WTC11 (cell line): ENCODE data around the gene SYS1. TPM values are rescaled to one million over a fixed set of nuclear protein-coding genes. Genes with fewer than 3 reads are reported as not detected.
A peak's percentile ranks its signal among the peaks of the same experiment; 100 is the strongest.

ENCODE experiments used
- ATAC-seq: fragments of 200-7000 bp; cut with Tn5 transposase; 2 replicates; pipeline ENCODE4 v1.10.0; 2021; ENCODE audit warnings: mild to moderate bottlenecking, moderate library complexity
- CTCF ChIA-PET: fragments of 300-600 bp; sonication (Branson Sonifier 250); formaldehyde crosslinking; loops from one replicate; lab custom pipeline; 2021; ENCODE audit warnings: antibody characterized with exemption; lab: Charles Lee
- POLR2A ChIA-PET: fragments of 350-600 bp; sonication (Branson Sonifier 250); formaldehyde crosslinking; loops from one replicate; lab custom pipeline; 2021; ENCODE audit warnings: antibody characterized with exemption; lab: Charles Lee
- DNase-seq: peaks from one replicate; pipeline ENCODE4 v3.0.0; 2021; ENCODE audit warnings: low spot score
- H3K27ac Mint-ChIP-seq: 2 replicates; pipeline ENCODE4 v1.8.0; 2021; ENCODE audit warnings: mixed read lengths
- H3K27me3 Mint-ChIP-seq: 2 replicates; pipeline ENCODE4 v1.8.0; 2021; ENCODE audit warnings: low read depth, mild to moderate bottlenecking, moderate library complexity, mixed read lengths
- H3K36me3 Mint-ChIP-seq: 2 replicates; pipeline ENCODE4 v1.8.0; 2021; ENCODE audit warnings: mixed read lengths
- H3K4me1 Mint-ChIP-seq: 2 replicates; pipeline ENCODE4 v1.8.0; 2022; ENCODE audit warnings: mixed read lengths
- H3K4me3 Mint-ChIP-seq: 2 replicates; pipeline ENCODE4 v1.8.0; 2021; ENCODE audit warnings: mild to moderate bottlenecking, moderate library complexity, mixed read lengths
- H3K9me3 Mint-ChIP-seq: 2 replicates; pipeline ENCODE4 v1.8.0; 2021; ENCODE audit warnings: mixed read lengths
- ATF6 ChIP-seq: sonication (generic); formaldehyde crosslinking; IDR thresholded peaks from 2 replicates; pipeline ENCODE4 v1.8.1; 2023; ENCODE audit warnings: mild to moderate bottlenecking, missing genetic modification reagents
- CBFB ChIP-seq: sonication (generic); formaldehyde crosslinking; IDR thresholded peaks from 2 replicates; pipeline ENCODE4 v1.8.1; 2022; ENCODE audit warnings: mild to moderate bottlenecking, low read depth, missing genetic modification reagents
- FOXJ3 ChIP-seq: sonication (generic); formaldehyde crosslinking; IDR thresholded peaks from 2 replicates; pipeline ENCODE4 v1.9.0; 2021; ENCODE audit warnings: missing genetic modification reagents, mild to moderate bottlenecking, borderline replicate concordance
- GRHL2 ChIP-seq: fragments of 250-450 bp; sonication (Bioruptor Pico); IDR thresholded peaks from 2 replicates; pipeline ENCODE4 v1.8.0; 2022; ENCODE audit warnings: mild to moderate bottlenecking, moderate library complexity; ENCODE audit not compliant: insufficient replicate concordance, severe bottlenecking
- JUN ChIP-seq: sonication (generic); formaldehyde crosslinking; IDR thresholded peaks from 2 replicates; pipeline ENCODE4 v1.8.0; 2023; ENCODE audit warnings: mild to moderate bottlenecking, missing genetic modification reagents
- NFE2L1 ChIP-seq: sonication (generic); formaldehyde crosslinking; IDR thresholded peaks from 2 replicates; pipeline ENCODE4 v1.8.1; 2023; ENCODE audit warnings: missing genetic modification reagents
- RELA ChIP-seq: sonication (generic); formaldehyde crosslinking; IDR thresholded peaks from 2 replicates; pipeline ENCODE4 v1.8.1; 2022; ENCODE audit warnings: missing genetic modification reagents, mild to moderate bottlenecking, borderline replicate concordance
- SMAD4 ChIP-seq: sonication (generic); formaldehyde crosslinking; IDR thresholded peaks from 2 replicates; pipeline ENCODE4 v1.8.0; 2022; ENCODE audit warnings: mild to moderate bottlenecking, missing genetic modification reagents
- SP1 ChIP-seq: sonication (generic); formaldehyde crosslinking; conservative IDR thresholded peaks from 2 replicates; pipeline ENCODE4 v1.8.1; 2022; ENCODE audit warnings: missing genetic modification reagents
- TCF7 ChIP-seq: sonication (generic); formaldehyde crosslinking; IDR thresholded peaks from 2 replicates; pipeline ENCODE4 v1.8.0; 2022; ENCODE audit warnings: mild to moderate bottlenecking, low read depth, missing genetic modification reagents, moderate library complexity
- ZBTB21 ChIP-seq: sonication (generic); formaldehyde crosslinking; IDR thresholded peaks from 2 replicates; pipeline ENCODE4 v1.8.1; 2023; ENCODE audit warnings: mild to moderate bottlenecking, missing genetic modification reagents, borderline replicate concordance
- ZNF121 ChIP-seq: sonication (generic); formaldehyde crosslinking; IDR thresholded peaks from 2 replicates; pipeline ENCODE4 v1.8.0; 2023; ENCODE audit warnings: missing genetic modification reagents
- ZNF425 ChIP-seq: fragments of 250-450 bp; sonication (Bioruptor Pico); conservative IDR thresholded peaks from 2 replicates; pipeline ENCODE4 v1.9.0; 2021; ENCODE audit warnings: mild to moderate bottlenecking
- ZNF512 ChIP-seq: sonication (generic); formaldehyde crosslinking; IDR thresholded peaks from 2 replicates; pipeline ENCODE4 v1.8.1; 2022; ENCODE audit warnings: missing genetic modification reagents, borderline replicate concordance
- total RNA-seq: library from RNA; stranded (reverse); gene quantifications from 3 replicates; pipeline ENCODE4 v1.2.3, GENCODE V29; 2021
- TF ChIP-seq, protein P1 (sequence below): sonication (generic); formaldehyde crosslinking; IDR thresholded peaks from 2 replicates; pipeline ENCODE4 v1.8.1; 2023; ENCODE audit warnings: mild to moderate bottlenecking, missing genetic modification reagents
- TF ChIP-seq, protein P2 (sequence below): fragments of 250-450 bp; sonication (Bioruptor Pico); IDR thresholded peaks from 2 replicates; pipeline ENCODE4 v1.9.0; 2021; ENCODE audit warnings: mild to moderate bottlenecking
- TF ChIP-seq, protein P3 (sequence below): fragments of 250-450 bp; sonication (Bioruptor Pico); IDR thresholded peaks from 2 replicates; pipeline ENCODE4 v2.1.2; 2022; ENCODE audit warnings: mild to moderate bottlenecking, moderate library complexity
- TF ChIP-seq, protein P4 (sequence below): sonication (generic); formaldehyde crosslinking; IDR thresholded peaks from 2 replicates; pipeline ENCODE4 v1.8.1; 2023; ENCODE audit warnings: mild to moderate bottlenecking, missing genetic modification reagents, moderate library complexity

SYS1 gene
- total RNA-seq, 1 experiment from 2014 or later, result 16.4 TPM

GRCh38 chr20:45344168-45344860 is 18.6 kb upstream of the SYS1 start:
- H3K27me3 Mint-ChIP-seq, result no peaks in the 10 kb centered on the region
- DNase-seq (no peak), ATAC-seq (no peak)
- CTCF ChIA-PET, result interaction anchor here (0.6 to 4.4 kb wide), 9 partner anchors 8 to 93 kb away, joined by 3 to 27 read pairs (median 4); partner anchors contain the start of genes MATN4 and SYS1
- H3K36me3 Mint-ChIP-seq, result peaks cover 5% of the 10 kb centered on the region
- peaks cover 83% of the 10 kb centered on the region for H3K4me1 Mint-ChIP-seq
- H3K27ac Mint-ChIP-seq, result peak overlapping the region; percentile 98
- POLR2A ChIA-PET, result interaction anchor here (1.1 kb wide), 1 partner anchor 18 kb away, joined by 5 read pairs; the partner anchor contains the start of gene SYS1
- TF ChIP-seq CBFB (no peak), FOXJ3 (CRISPR knock-in tag) (no peak), NFE2L1 (CRISPR knock-in tag) (no peak), JUN (CRISPR knock-in tag) (no peak), ZNF121 (CRISPR knock-in tag) (peak; percentile 20; the same call in 1 of the 2 replicates), SMAD4 (CRISPR knock-in tag) (no peak), RELA (CRISPR knock-in tag) (no peak)
- TF ChIP-seq, protein P1, sequence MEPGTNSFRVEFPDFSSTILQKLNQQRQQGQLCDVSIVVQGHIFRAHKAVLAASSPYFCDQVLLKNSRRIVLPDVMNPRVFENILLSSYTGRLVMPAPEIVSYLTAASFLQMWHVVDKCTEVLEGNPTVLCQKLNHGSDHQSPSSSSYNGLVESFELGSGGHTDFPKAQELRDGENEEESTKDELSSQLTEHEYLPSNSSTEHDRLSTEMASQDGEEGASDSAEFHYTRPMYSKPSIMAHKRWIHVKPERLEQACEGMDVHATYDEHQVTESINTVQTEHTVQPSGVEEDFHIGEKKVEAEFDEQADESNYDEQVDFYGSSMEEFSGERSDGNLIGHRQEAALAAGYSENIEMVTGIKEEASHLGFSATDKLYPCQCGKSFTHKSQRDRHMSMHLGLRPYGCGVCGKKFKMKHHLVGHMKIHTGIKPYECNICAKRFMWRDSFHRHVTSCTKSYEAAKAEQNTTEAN, result no peak
- TF ChIP-seq, all 79 proteins: peak for 1
- Mint-ChIP-seq H3K4me3 (no peak overlapping the region; the same call in 1 of the 2 replicates), H3K9me3 (no peaks in the 10 kb centered on the region)

- H3K27ac Mint-ChIP-seq, result peak overlapping the region; percentile 98; the same call in 1 of the 2 replicates
- TF ChIP-seq ZNF512 (CRISPR knock-in tag) (no peak), ZNF425 (CRISPR knock-in tag) (no peak), TCF7 (CRISPR knock-in tag) (no peak), GRHL2 (CRISPR knock-in tag) (no peak), ATF6 (CRISPR knock-in tag) (no peak), ZNF121 (CRISPR knock-in tag) (no peak), SP1 (CRISPR knock-in tag) (no peak), ZBTB21 (CRISPR knock-in tag) (no peak), SMAD4 (CRISPR knock-in tag) (no peak)
- TF ChIP-seq, protein P2, sequence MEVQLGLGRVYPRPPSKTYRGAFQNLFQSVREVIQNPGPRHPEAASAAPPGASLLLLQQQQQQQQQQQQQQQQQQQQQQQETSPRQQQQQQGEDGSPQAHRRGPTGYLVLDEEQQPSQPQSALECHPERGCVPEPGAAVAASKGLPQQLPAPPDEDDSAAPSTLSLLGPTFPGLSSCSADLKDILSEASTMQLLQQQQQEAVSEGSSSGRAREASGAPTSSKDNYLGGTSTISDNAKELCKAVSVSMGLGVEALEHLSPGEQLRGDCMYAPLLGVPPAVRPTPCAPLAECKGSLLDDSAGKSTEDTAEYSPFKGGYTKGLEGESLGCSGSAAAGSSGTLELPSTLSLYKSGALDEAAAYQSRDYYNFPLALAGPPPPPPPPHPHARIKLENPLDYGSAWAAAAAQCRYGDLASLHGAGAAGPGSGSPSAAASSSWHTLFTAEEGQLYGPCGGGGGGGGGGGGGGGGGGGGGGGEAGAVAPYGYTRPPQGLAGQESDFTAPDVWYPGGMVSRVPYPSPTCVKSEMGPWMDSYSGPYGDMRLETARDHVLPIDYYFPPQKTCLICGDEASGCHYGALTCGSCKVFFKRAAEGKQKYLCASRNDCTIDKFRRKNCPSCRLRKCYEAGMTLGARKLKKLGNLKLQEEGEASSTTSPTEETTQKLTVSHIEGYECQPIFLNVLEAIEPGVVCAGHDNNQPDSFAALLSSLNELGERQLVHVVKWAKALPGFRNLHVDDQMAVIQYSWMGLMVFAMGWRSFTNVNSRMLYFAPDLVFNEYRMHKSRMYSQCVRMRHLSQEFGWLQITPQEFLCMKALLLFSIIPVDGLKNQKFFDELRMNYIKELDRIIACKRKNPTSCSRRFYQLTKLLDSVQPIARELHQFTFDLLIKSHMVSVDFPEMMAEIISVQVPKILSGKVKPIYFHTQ (CRISPR knock-in tag), result no peak
- TF ChIP-seq, protein P3, sequence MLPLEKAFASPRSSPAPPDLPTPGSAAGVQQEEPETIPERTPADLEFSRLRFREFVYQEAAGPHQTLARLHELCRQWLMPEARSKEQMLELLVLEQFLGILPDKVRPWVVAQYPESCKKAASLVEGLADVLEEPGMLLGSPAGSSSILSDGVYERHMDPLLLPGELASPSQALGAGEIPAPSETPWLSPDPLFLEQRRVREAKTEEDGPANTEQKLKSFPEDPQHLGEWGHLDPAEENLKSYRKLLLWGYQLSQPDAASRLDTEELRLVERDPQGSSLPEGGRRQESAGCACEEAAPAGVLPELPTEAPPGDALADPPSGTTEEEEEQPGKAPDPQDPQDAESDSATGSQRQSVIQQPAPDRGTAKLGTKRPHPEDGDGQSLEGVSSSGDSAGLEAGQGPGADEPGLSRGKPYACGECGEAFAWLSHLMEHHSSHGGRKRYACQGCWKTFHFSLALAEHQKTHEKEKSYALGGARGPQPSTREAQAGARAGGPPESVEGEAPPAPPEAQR (CRISPR knock-in tag), result no peak
- TF ChIP-seq, protein P4, sequence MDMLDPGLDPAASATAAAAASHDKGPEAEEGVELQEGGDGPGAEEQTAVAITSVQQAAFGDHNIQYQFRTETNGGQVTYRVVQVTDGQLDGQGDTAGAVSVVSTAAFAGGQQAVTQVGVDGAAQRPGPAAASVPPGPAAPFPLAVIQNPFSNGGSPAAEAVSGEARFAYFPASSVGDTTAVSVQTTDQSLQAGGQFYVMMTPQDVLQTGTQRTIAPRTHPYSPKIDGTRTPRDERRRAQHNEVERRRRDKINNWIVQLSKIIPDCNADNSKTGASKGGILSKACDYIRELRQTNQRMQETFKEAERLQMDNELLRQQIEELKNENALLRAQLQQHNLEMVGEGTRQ, result no peak
- POLR2A ChIA-PET, result interaction anchor here (1.1 kb wide), 1 partner anchor 17 kb away, joined by 5 read pairs; the partner anchor contains the start of gene SYS1
- H3K9me3 Mint-ChIP-seq, result no peaks in the 10 kb centered on the region
- H3K4me1 Mint-ChIP-seq, result peaks cover 73% of the 10 kb centered on the region
- DNase-seq (no peak), ATAC-seq (no peak)
- H3K36me3 Mint-ChIP-seq, result peaks cover under 1% of the 10 kb centered on the region
- CTCF ChIA-PET, result interaction anchor here (0.9 to 4.4 kb wide), 8 partner anchors 17 to 92 kb away, joined by 4 to 27 read pairs (median 8); partner anchors contain the start of genes MATN4 and SYS1
- H3K27me3 Mint-ChIP-seq, result no peaks in the 10 kb centered on the region
- H3K4me3 Mint-ChIP-seq, result peak overlapping the region; percentile 89
These were observed 17.6 kb upstream of the SYS1 start for GRCh38 chr20:45345104-45345936.
